ENCODE measurements around the gene CHST9. TPM values are rescaled to one million over a fixed set of nuclear protein-coding genes. Genes with fewer than 3 reads are reported as not detected.

The CHST9 gene
- polyA plus RNA-seq, 2 of the 4 experiments (the other 2 are of a cell fraction) = 0.06 TPM; not detected in 1

DNA sequence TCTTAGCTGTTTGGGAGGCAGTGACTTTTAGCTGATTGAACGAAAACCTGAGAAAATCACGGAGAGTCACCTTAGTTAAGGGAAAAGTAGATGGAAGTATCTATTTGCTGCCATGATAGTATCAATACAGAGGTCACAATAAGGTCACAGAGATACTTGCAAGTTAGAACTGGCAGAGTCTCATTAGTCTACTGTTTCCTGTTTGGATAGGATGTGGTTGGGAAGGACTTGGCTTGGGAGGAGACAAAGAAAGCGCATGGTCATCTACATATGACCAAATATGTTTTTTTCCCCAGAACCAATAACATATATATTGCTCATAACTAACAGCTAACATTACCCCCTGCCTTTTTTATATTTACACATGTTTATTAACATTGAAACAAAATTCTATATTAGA, 241.2 kb downstream of the CHST9 start (continued):
- TF ChIP-seq RAD21 (conservative IDR thresholded peaks at IDR 0.05 in 1 of 2, IDR thresholded peaks at IDR 0.05 in 1 of 2) (no peak), ZNF302 (CRISPR knock-in tag; IDR thresholded peaks at IDR 0.05) (no peak), MAFK (IDR thresholded peaks at IDR 0.05; ENCODE audit: partially characterized antibody) (no peak), CHD4 (IDR thresholded peaks at IDR 0.05; ENCODE audit: borderline replicate concordance) (no peak), EHMT2 (IDR thresholded peaks at IDR 0.05; ENCODE audit: low read depth) (no peak)
- TF ChIP-seq, protein P1, sequence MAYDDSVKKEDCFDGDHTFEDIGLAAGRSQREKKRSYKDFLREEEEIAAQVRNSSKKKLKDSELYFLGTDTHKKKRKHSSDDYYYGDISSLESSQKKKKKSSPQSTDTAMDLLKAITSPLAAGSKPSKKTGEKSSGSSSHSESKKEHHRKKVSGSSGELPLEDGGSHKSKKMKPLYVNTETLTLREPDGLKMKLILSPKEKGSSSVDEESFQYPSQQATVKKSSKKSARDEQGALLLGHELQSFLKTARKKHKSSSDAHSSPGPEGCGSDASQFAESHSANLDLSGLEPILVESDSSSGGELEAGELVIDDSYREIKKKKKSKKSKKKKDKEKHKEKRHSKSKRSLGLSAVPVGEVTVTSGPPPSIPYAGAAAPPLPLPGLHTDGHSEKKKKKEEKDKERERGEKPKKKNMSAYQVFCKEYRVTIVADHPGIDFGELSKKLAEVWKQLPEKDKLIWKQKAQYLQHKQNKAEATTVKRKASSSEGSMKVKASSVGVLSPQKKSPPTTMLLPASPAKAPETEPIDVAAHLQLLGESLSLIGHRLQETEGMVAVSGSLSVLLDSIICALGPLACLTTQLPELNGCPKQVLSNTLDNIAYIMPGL (CRISPR knock-in tag; IDR thresholded peaks at IDR 0.05; ENCODE audit: borderline replicate concordance) = no peak

DNA sequence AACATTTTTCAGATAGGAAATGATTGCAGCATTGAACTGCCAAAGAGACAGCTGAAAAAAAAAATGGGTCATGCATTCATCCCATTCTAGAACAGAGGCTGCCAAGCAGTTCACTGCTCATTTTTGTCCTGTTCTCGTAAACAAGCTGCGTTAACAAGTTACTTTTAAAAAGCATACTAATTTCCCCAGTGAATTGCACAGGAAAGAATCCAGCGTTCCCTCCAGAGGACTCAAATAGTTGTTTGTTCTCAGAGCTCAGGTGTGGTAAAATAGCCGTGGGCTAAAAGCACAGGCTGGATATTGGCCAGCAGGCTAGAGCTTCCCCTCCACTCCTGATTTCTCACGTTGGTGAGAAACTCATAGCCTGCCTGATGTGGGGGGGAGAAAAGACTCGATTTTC, 243.5 kb downstream of the CHST9 start:
- Histone ChIP-seq H3K9me3 (no peaks in the 10 kb centered on the region), H3K27ac (no peak overlapping the region), H3K4me3 (no peak overlapping the region), H3K4me2 (no peak overlapping the region), H3K4me1 (no peaks in the 10 kb centered on the region)
- TF ChIP-seq EHF (CRISPR knock-in tag; IDR thresholded peaks at IDR 0.05) (no peak), NR3C1 (IDR thresholded peaks at IDR 0.05) (no peak), CBX8 (IDR thresholded peaks at IDR 0.05) (no peak)
- FAIRE-seq (no peak), ATAC-seq (no peak), DNase-seq (ENCODE audit: low read depth in 1 of 2, low spot score in 1 of 2) (no peak)
- ChIA-PET POLR2A (no interaction called here), CTCF (no interaction called here)
- 24% methylated on average over 6 of the region's 6 CpGs for WGBS (ENCODE audit: missing lambda C conversion rate)

DNA sequence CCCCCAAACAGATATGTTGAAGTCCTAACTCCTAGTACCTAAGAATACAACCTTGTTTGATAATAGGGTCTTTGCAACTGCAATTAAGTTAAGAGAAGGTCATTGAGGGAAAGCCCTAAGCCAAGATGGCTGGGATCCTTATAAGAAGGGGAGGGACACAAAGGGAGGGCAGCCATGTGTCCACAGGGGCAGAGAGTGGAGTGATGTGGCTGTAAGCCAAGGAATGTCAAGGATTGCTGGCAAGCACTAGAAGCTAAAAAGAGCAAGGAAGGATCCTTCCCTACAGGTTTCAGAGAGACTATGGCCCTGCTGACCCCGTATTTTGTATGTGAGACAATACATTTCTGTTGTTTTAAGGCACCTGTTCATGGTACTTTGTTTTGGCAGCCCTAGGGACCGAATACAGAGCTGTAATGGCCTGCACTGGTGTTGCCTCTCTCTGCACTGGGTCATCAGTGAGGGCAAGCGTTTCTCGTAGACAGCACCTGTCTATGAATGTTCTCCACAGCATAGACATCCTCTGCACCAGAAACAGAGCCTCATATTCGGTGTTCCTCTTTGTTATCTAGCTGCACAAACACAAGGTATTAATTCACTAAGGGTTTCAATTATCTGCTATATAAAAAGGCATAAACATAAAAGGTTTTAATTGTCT, 244.2 kb downstream of the CHST9 start:
- ATAC-seq (no peak), FAIRE-seq (no peak), DNase-seq (ENCODE audit: low read depth in 1 of 2, low spot score in 1 of 2) (no peak)
- TF ChIP-seq ZFP36 (IDR thresholded peaks at IDR 0.05; ENCODE audit: borderline replicate concordance, partially characterized antibody) (no peak), POLR2AphosphoS2 (conservative IDR thresholded peaks at IDR 0.05; ENCODE audit: low read length) (no peak), NR3C1 (IDR thresholded peaks at IDR 0.05) (no peak), BHLHE40 (IDR thresholded peaks at IDR 0.05; ENCODE audit: low read depth, low read length) (no peak), GATA3 (IDR thresholded peaks at IDR 0.05; ENCODE audit: borderline replicate concordance) (no peak), SREBF2 (IDR thresholded peaks at IDR 0.05) (no peak)
- POLR2A ChIA-PET = no interaction called here
- CTCF ChIA-PET = no interaction called here
- WGBS (ENCODE audit: missing lambda C conversion rate) = 35% methylated on average over 5 of the region's 5 CpGs
- Histone ChIP-seq H3K27ac (no peak overlapping the region), H3K4me1 (no peaks in the 10 kb centered on the region), H3K4me3 (no peak overlapping the region), H3K4me2 (no peak overlapping the region), H3K9me3 (no peaks in the 10 kb centered on the region)

DNA sequence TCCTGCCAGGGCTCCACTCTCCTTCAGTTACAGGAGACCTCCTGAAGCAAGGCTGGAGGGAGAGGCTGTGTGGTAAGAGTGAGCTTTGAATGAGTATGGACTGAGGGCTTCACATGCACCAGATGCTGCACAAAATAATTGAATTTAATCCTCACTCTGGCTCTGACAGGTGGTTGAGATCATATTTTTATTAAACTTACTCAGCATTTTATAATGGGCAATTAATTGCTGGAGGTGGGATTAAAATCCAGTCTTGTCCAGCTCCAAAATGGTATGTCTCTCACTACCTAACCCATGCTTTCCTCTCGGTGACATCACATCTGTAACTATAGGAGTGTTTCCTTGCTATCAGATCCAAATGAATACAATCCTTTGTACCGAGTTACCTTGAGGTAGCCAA, 253.4 kb downstream of the CHST9 start:
- H3K4me1 ChIP-seq = no peaks in the 10 kb centered on the region
- DNase-seq (ENCODE audit: low read depth in 1 of 2, low spot score in 1 of 2) (no peak), ATAC-seq (no peak), FAIRE-seq (no peak)
- no peak overlapping the region for H3K4me3 ChIP-seq
- ChIA-PET CTCF (no interaction called here), POLR2A (no interaction called here)
- H3K27ac ChIP-seq = no peak overlapping the region
- no peaks in the 10 kb centered on the region for H3K9me3 ChIP-seq
- WGBS (ENCODE audit: missing lambda C conversion rate) = 25% methylated on average over 2 of the region's 2 CpGs
- TF ChIP-seq KDM5A (IDR thresholded peaks at IDR 0.05) (no peak), MAFK (IDR thresholded peaks at IDR 0.05; ENCODE audit: partially characterized antibody) (peak; percentile 10)
- H3K4me2 ChIP-seq = no peak overlapping the region

DNA sequence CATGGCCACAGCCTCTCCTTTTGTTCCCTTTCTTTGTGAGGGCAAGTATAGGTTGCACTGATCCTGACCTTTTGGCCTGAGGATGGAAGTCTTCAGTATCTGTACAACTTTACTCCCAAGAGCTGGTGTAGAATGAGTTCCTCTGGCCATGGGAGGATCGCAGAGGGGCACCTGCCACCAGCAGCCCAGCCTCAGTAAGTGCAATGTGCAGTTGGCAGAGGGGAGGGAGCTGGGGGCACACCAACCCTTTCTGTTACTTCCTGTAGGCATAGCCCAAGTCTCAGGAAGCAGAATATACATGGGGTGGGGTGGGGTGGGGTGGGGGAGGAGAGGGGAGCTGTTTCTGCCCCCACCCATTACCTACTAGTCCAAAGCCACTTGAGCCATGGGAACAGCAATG, 254.5 kb downstream of the CHST9 start:
- H3K9me3 ChIP-seq = no peaks in the 10 kb centered on the region
- ChIA-PET POLR2A (no interaction called here), CTCF (no interaction called here)
- TF ChIP-seq, protein P1 (CRISPR knock-in tag; IDR thresholded peaks at IDR 0.05; ENCODE audit: borderline replicate concordance) = no peak
- no peak for TF ChIP-seq HEYL (CRISPR knock-in tag; IDR thresholded peaks at IDR 0.05)
- no peak for TF ChIP-seq CHD4 (IDR thresholded peaks at IDR 0.05; ENCODE audit: borderline replicate concordance)
- no peak for TF ChIP-seq TFCP2L1 (CRISPR knock-in tag; IDR thresholded peaks at IDR 0.05)
- TF ChIP-seq CHD2 (IDR thresholded peaks at IDR 0.05; ENCODE audit: low read length, partially characterized antibody) = no peak
- TF ChIP-seq NPAS2 (CRISPR knock-in tag; IDR thresholded peaks at IDR 0.05; ENCODE audit: borderline replicate concordance) = no peak
- TF ChIP-seq NFE2L2 (conservative IDR thresholded peaks at IDR 0.05; ENCODE audit: low read length) = no peak
- TF ChIP-seq MAFK (IDR thresholded peaks at IDR 0.05; ENCODE audit: partially characterized antibody) = no peak
- no peak for TF ChIP-seq CEBPB (IDR thresholded peaks at IDR 0.05)
- TF ChIP-seq RFX5 (IDR thresholded peaks at IDR 0.05) = no peak
- ATAC-seq = no peak
- no peak overlapping the region for H3K4me3 ChIP-seq
- H3K4me2 ChIP-seq = no peak overlapping the region
- no peak for DNase-seq (ENCODE audit: low read depth in 1 of 2, low spot score in 1 of 2)
- WGBS (ENCODE audit: missing lambda C conversion rate) = 25% methylated on average over 1 of the region's 1 CpG
- H3K27ac ChIP-seq = no peak overlapping the region
- no peaks in the 10 kb centered on the region for H3K4me1 ChIP-seq
- no peak for FAIRE-seq

Measured in A549 (cell line).